WTC11 (cell line): Measurements from ENCODE around the gene MTNR1A.

Experiments
- ATF1 ChIP-seq: sonication (generic); formaldehyde crosslinking; IDR thresholded peaks from 2 replicates; pipeline ENCODE4 v1.8.1; 2023; ENCODE audit warnings: mild to moderate bottlenecking, moderate library complexity, missing genetic modification reagents
- ATF3 ChIP-seq: sonication (generic); formaldehyde crosslinking; conservative IDR thresholded peaks from 2 replicates; pipeline ENCODE4 v1.8.1; 2022; ENCODE audit warnings: mild to moderate bottlenecking, missing genetic modification reagents
- CBFB ChIP-seq: sonication (generic); formaldehyde crosslinking; IDR thresholded peaks from 2 replicates; pipeline ENCODE4 v1.8.1; 2022; ENCODE audit warnings: mild to moderate bottlenecking, low read depth, missing genetic modification reagents
- CTCF ChIP-seq: fragments of 200-600 bp; IDR thresholded peaks from 2 replicates; pipeline ENCODE4 v1.8.0; 2022; ENCODE audit warnings: antibody characterized with exemption
- E2F4 ChIP-seq: sonication (generic); formaldehyde crosslinking; IDR thresholded peaks from 2 replicates; pipeline ENCODE4 v1.8.1; 2022; ENCODE audit warnings: low read depth, mild to moderate bottlenecking, moderate library complexity, missing genetic modification reagents, borderline replicate concordance
- JUN ChIP-seq: sonication (generic); formaldehyde crosslinking; IDR thresholded peaks from 2 replicates; pipeline ENCODE4 v1.8.0; 2023; ENCODE audit warnings: mild to moderate bottlenecking, missing genetic modification reagents
- ZNF121 ChIP-seq: sonication (generic); formaldehyde crosslinking; IDR thresholded peaks from 2 replicates; pipeline ENCODE4 v1.8.0; 2023; ENCODE audit warnings: missing genetic modification reagents

- no peak for TF ChIP-seq CTCF
- TF ChIP-seq ZNF121 (CRISPR knock-in tag) = no peak
- TF ChIP-seq E2F4 (CRISPR knock-in tag) = no peak
- no peak for TF ChIP-seq ATF3 (CRISPR knock-in tag)
- no peak for TF ChIP-seq CBFB
- TF ChIP-seq JUN (CRISPR knock-in tag) = no peak
- no peak for TF ChIP-seq ATF1 (CRISPR knock-in tag)
Measured at GRCh38 chr4:186599483-186599882, 44.1 kb upstream of the MTNR1A start.
